ENCODE results near the gene RASL12. TPM values are rescaled to one million over a fixed set of nuclear protein-coding genes. Genes with fewer than 3 reads are reported as not detected.

RASL12 gene
- polyA plus RNA-seq, 2 of the 4 experiments (the other 2 are of a cell fraction): 0.08 to 0.34 TPM

DNA sequence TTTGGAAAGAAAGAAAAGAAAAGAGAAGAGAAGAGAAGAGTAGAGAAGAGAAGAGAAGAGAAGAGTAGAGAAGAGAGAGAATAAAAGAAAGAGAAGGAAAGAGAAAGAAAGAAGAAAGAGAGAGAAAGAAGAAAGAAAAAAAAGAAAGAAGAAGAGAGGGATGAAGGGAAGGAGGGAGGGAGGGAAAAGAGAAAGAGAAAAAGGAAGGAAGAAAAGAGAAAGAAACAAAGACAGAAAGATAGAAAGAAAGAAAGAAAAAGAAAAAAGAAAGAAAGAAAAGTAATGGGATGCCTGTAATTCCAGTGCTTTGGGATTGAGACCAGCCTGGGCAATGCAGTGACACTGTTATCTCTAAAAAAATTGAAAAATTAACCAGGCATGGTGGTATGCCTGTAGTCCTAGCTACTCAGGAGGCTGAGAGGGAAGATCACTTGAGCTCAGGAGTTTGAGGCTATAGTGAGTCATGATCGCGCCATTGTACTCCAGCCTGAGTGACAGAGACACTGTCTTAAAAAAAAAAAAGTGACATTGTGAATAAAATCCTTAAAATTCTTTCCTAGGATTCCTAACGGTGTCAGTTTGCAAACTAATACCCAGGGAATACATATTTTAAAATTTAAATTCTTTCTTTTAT, 1.7 kb downstream of the RASL12 start:
- FAIRE-seq (no peak), DNase-seq (ENCODE audit: low read depth in 1 of 2, low spot score in 1 of 2) (no peak), ATAC-seq (no peak)
- Histone ChIP-seq H3K4me1 (peaks cover 5% of the 10 kb centered on the region; the same call in 1 of the 3 replicates), H3K4me2 (no peak overlapping the region), H3K27ac (no peak overlapping the region), H3K4me3 (no peak overlapping the region), H3K9me3 (no peaks in the 10 kb centered on the region)
- ChIA-PET POLR2A (interaction anchor here (0.9 kb wide), 1 partner anchor 119 kb away, joined by 3 read pairs; the partner anchor contains the start of gene CLPX), CTCF (interaction anchor here (0.7 to 33.7 kb wide), 6 partner anchors 8 to 221 kb away, joined by 3 to 1280 read pairs (median 20); partner anchors contain the start of genes KBTBD13, RASL12 and SLC51B)
- TF ChIP-seq NPAS2 (CRISPR knock-in tag; IDR thresholded peaks at IDR 0.05; ENCODE audit: borderline replicate concordance) (no peak), TP53 (CRISPR knock-in tag; IDR thresholded peaks at IDR 0.05) (no peak), RFX5 (IDR thresholded peaks at IDR 0.05) (no peak)
- TF ChIP-seq, protein P1, sequence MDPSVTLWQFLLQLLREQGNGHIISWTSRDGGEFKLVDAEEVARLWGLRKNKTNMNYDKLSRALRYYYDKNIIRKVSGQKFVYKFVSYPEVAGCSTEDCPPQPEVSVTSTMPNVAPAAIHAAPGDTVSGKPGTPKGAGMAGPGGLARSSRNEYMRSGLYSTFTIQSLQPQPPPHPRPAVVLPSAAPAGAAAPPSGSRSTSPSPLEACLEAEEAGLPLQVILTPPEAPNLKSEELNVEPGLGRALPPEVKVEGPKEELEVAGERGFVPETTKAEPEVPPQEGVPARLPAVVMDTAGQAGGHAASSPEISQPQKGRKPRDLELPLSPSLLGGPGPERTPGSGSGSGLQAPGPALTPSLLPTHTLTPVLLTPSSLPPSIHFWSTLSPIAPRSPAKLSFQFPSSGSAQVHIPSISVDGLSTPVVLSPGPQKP (IDR thresholded peaks at IDR 0.05; ENCODE audit: low read depth, low read length): no peak
- 70% methylated on average over 3 of the region's 3 CpGs for WGBS (ENCODE audit: missing lambda C conversion rate)

DNA sequence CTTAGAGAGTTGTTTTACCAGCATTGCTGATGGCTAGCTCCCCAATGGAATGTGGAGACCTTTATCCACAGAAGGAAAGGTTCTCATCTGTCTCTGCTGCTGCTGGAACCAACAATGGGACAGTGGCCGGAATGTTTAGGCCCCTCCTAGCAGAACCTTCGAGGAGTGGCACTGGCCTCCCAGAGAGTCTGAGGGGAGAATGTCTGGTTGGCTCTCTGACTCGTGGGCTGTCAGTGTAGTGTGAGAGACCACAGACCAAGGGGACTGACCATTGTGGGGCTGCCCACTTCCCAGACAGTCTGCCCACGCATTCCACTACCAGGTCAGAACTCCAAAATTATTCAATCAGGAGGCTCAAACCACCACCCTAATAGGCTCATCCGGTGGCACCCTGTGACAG, 5.1 kb downstream of the RASL12 start:
- Histone ChIP-seq H3K4me2 (no peak overlapping the region), H3K4me3 (no peak overlapping the region), H3K27ac (peak overlapping the region in 1 of 2 experiments; percentile 25; a peak in 1 of 6 replicates), H3K4me1 (peaks cover 10% of the 10 kb centered on the region), H3K9me3 (no peaks in the 10 kb centered on the region)
- ATAC-seq: peak in 1 of 2 experiments; percentile 12; a peak in 2 of 6 replicates
- TF ChIP-seq TFCP2L1 (CRISPR knock-in tag; IDR thresholded peaks at IDR 0.05) (no peak), PBX3 (IDR thresholded peaks at IDR 0.05) (no peak), HOXB13 (CRISPR knock-in tag; IDR thresholded peaks at IDR 0.05; ENCODE audit: low read depth) (no peak), RAD21 (conservative IDR thresholded peaks at IDR 0.05 in 1 of 2, IDR thresholded peaks at IDR 0.05 in 1 of 2) (no peak), EHF (CRISPR knock-in tag; IDR thresholded peaks at IDR 0.05) (no peak), FOSB (CRISPR knock-in tag; IDR thresholded peaks at IDR 0.05) (no peak), CEBPB (IDR thresholded peaks at IDR 0.05) (no peak), CTCF (IDR thresholded peaks at IDR 0.05) (no peak), KDM5A (IDR thresholded peaks at IDR 0.05) (no peak), SMC3 (IDR thresholded peaks at IDR 0.05) (no peak), ESRRA (IDR thresholded peaks at IDR 0.05; ENCODE audit: borderline replicate concordance, low read length) (no peak), HDAC2 (IDR thresholded peaks at IDR 0.05) (no peak), JUNB (IDR thresholded peaks at IDR 0.05) (no peak)
- TF ChIP-seq, protein P2, sequence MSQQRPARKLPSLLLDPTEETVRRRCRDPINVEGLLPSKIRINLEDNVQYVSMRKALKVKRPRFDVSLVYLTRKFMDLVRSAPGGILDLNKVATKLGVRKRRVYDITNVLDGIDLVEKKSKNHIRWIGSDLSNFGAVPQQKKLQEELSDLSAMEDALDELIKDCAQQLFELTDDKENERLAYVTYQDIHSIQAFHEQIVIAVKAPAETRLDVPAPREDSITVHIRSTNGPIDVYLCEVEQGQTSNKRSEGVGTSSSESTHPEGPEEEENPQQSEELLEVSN (IDR thresholded peaks at IDR 0.05; ENCODE audit: borderline replicate concordance, low read depth): no peak
- 70% methylated on average over 5 of the region's 5 CpGs for WGBS (ENCODE audit: missing lambda C conversion rate)
- FAIRE-seq: no peak
- DNase-seq (ENCODE audit: low read depth in 1 of 2, low spot score in 1 of 2): no peak
- ChIA-PET CTCF (interaction anchor here (0.9 to 33.7 kb wide), 7 partner anchors 8 to 383 kb away, joined by 3 to 1280 read pairs (median 11); partner anchors contain the start of genes KBTBD13, RASL12 and SLC51B), POLR2A (no interaction called here)

- FAIRE-seq: no peak
- POLR2A ChIA-PET: no interaction called here
- 74% methylated on average over 5 of the region's 5 CpGs for WGBS (ENCODE audit: missing lambda C conversion rate)
Observed at GRCh38 chr15:65062061-65062460, 5.7 kb downstream of the RASL12 start.

More at GRCh38 chr15:65062061-65062460, 5.7 kb downstream of the RASL12 start:
- TF ChIP-seq JUNB (IDR thresholded peaks at IDR 0.05): no peak
- TF ChIP-seq KDM1A (IDR thresholded peaks at IDR 0.05; ENCODE audit: low read depth): no peak
- TF ChIP-seq CHD2 (IDR thresholded peaks at IDR 0.05; ENCODE audit: low read length, partially characterized antibody): no peak
- no peak for TF ChIP-seq NPAS2 (CRISPR knock-in tag; IDR thresholded peaks at IDR 0.05; ENCODE audit: borderline replicate concordance)
- no peak for TF ChIP-seq PBX3 (IDR thresholded peaks at IDR 0.05)
- no peak for TF ChIP-seq ZNF302 (CRISPR knock-in tag; IDR thresholded peaks at IDR 0.05)
- TF ChIP-seq GATA3 (IDR thresholded peaks at IDR 0.05; ENCODE audit: borderline replicate concordance): no peak
- TF ChIP-seq FOSL2 (IDR thresholded peaks at IDR 0.05): no peak
- no peak for TF ChIP-seq FOSL2 (CRISPR knock-in tag; IDR thresholded peaks at IDR 0.05)
- no peak overlapping the region for H3K27ac ChIP-seq
- H3K4me1 ChIP-seq: peaks cover 13% of the 10 kb centered on the region
- ATAC-seq (no peak), DNase-seq (ENCODE audit: low read depth in 1 of 2, low spot score in 1 of 2) (no peak)
- H3K4me2 ChIP-seq: no peak overlapping the region
- H3K9me3 ChIP-seq: no peaks in the 10 kb centered on the region
- CTCF ChIA-PET: interaction anchor here (0.6 to 33.7 kb wide), 8 partner anchors 8 to 382 kb away, joined by 3 to 1280 read pairs (median 8); partner anchors contain the start of genes KBTBD13, RASL12 and SLC51B
- H3K4me3 ChIP-seq: no peak overlapping the region
